ENCODE results near the gene STX2. TPM values are rescaled to one million over a fixed set of nuclear protein-coding genes. Genes with fewer than 3 reads are reported as not detected.

STX2 gene
- total RNA-seq, 1 donor, result 43.8 TPM

- DNase-seq (ENCODE audit: insufficient read length, low spot score, missing footprints), result no peak
- Histone ChIP-seq H3K27me3 (ENCODE audit: insufficient read depth, low read length) (no peaks in the 10 kb centered on the region), H3K4me3 (ENCODE audit: insufficient read depth, low read length) (no peak overlapping the region), H3K4me2 (ENCODE audit: insufficient read depth, low read length) (no peak overlapping the region), H3K4me1 (ENCODE audit: insufficient read depth, low read length) (no peaks in the 10 kb centered on the region), H3K79me2 (ENCODE audit: insufficient read depth, low read length) (no peaks in the 10 kb centered on the region), H3K9me3 (ENCODE audit: low read depth, low read length) (no peaks in the 10 kb centered on the region), H3K36me3 (ENCODE audit: insufficient read depth, low read length) (no peaks in the 10 kb centered on the region), H4K20me1 (ENCODE audit: insufficient read depth, low read length) (no peaks in the 10 kb centered on the region), H2AFZ (ENCODE audit: low read length) (no peak overlapping the region), H3K27ac (ENCODE audit: low read depth, low read length) (no peak overlapping the region)
- TF ChIP-seq CTCF (IDR thresholded peaks at IDR 0.05; ENCODE audit: extremely low read depth, low read depth, low read length), result no peak
Measured at GRCh38 chr12:130742112-130742511, 96.9 kb downstream of the STX2 start.

Small RNAs within 50 kb of the gene (small RNA-seq; reads per million reads assigned to genes)
- gene RNU6-1077P, result not detected

Other genes starting within 250 kb of the STX2 start
- not detected in 2 replicates for gene RIMBP2, start 123.0 kb downstream of the STX2 start, total RNA-seq
- 355 and 436 TPM in 2 replicates for gene RAN, start 32.8 kb upstream of the STX2 start, total RNA-seq
- 0.29 and 0.72 TPM in 2 replicates for gene ADGRD1, start 114.7 kb upstream of the STX2 start, total RNA-seq

Data from osteoblast (primary cell).